HK-2 (cell line): ENCODE data around the gene ST6GAL1.
"Not testable (repeated sequence)": the region's sequence is repeated elsewhere in the genome, so short reads cannot be mapped to it uniquely, and the experiment has no call there.

ENCODE experiments used
- DNase-seq: peaks from one replicate; pipeline ENCODE4 v3.0.0-alpha.2; 2018; ENCODE audit not compliant: unreplicated experiment

The ST6GAL1 gene

GRCh38 chr3:186994000-186994955 is 64.0 kb downstream of the ST6GAL1 start:
- DNase-seq = no peak

- no peak for DNase-seq
Observed at GRCh38 chr3:186996356-186996755, 66.0 kb downstream of the ST6GAL1 start.

- DNase-seq = no peak
Observed at GRCh38 chr3:186997061-186997460, 66.7 kb downstream of the ST6GAL1 start.

- DNase-seq = no peak
Observed at GRCh38 chr3:186997473-186997939, 67.2 kb downstream of the ST6GAL1 start.

GRCh38 chr3:186998937-186999368 is 68.6 kb downstream of the ST6GAL1 start:
- no peak for DNase-seq

GRCh38 chr3:187000711-187001151 is 70.4 kb downstream of the ST6GAL1 start:
- no peak for DNase-seq

- no peak for DNase-seq
Observed at GRCh38 chr3:187002915-187003314, 72.6 kb downstream of the ST6GAL1 start.

GRCh38 chr3:187005827-187006481 is 75.6 kb downstream of the ST6GAL1 start:
- DNase-seq = no peak

- DNase-seq = no peak
Observed at GRCh38 chr3:187006864-187007630, 76.7 kb downstream of the ST6GAL1 start.

- not testable (repeated sequence) for DNase-seq
Observed at GRCh38 chr3:187010382-187010781, 80.1 kb downstream of the ST6GAL1 start.

GRCh38 chr3:187011915-187012314 is 81.6 kb downstream of the ST6GAL1 start:
- no peak for DNase-seq

- DNase-seq = peak; percentile 20
Observed at GRCh38 chr3:187012609-187013051, 82.3 kb downstream of the ST6GAL1 start.

GRCh38 chr3:187013159-187013716 is 82.9 kb downstream of the ST6GAL1 start:
- DNase-seq = no peak

GRCh38 chr3:187014417-187014864 is 84.1 kb downstream of the ST6GAL1 start:
- DNase-seq = no peak

GRCh38 chr3:187015903-187016638 is 85.7 kb downstream of the ST6GAL1 start:
- no peak for DNase-seq

- DNase-seq = peak; percentile 53
Observed at GRCh38 chr3:187016639-187017345, 86.5 kb downstream of the ST6GAL1 start.

GRCh38 chr3:187017511-187018230 is 87.3 kb downstream of the ST6GAL1 start:
- DNase-seq = peak; percentile 29

GRCh38 chr3:187019542-187020072 is 89.3 kb downstream of the ST6GAL1 start:
- DNase-seq = no peak

- DNase-seq = no peak
Observed at GRCh38 chr3:187020376-187020775, 90.0 kb downstream of the ST6GAL1 start.
